Measurements from ENCODE around the gene COL13A1. TPM values are rescaled to one million over a fixed set of nuclear protein-coding genes. Genes with fewer than 3 reads are reported as not detected.

COL13A1 gene
- total RNA-seq, 4 donors from 2014 or later: 0.19 to 6.9 (median 2.4) TPM

DNA sequence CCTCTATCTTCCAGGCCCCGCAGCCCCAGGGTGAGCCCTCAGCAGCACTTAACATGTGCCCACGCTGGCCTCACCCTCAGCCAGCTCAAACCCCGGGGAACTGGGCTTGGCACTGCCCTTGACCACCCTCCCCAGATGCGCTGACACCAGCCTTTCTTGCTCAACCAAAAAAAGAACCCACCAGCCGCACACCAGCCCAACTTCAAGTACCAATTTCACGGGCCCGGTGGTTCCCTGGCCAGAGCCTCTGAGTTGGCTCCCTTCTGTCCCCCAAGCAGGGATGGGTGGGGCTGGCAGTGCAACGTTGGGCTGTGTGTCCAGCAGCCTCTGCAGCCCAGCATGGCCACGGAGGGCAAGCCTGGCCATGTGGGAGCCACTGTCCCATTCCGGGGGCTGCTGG, 96.3 kb downstream of the COL13A1 start:
- TF ChIP-seq POLR2A (IDR thresholded peaks at IDR 0.05): no peak
- TF ChIP-seq, protein P1, sequence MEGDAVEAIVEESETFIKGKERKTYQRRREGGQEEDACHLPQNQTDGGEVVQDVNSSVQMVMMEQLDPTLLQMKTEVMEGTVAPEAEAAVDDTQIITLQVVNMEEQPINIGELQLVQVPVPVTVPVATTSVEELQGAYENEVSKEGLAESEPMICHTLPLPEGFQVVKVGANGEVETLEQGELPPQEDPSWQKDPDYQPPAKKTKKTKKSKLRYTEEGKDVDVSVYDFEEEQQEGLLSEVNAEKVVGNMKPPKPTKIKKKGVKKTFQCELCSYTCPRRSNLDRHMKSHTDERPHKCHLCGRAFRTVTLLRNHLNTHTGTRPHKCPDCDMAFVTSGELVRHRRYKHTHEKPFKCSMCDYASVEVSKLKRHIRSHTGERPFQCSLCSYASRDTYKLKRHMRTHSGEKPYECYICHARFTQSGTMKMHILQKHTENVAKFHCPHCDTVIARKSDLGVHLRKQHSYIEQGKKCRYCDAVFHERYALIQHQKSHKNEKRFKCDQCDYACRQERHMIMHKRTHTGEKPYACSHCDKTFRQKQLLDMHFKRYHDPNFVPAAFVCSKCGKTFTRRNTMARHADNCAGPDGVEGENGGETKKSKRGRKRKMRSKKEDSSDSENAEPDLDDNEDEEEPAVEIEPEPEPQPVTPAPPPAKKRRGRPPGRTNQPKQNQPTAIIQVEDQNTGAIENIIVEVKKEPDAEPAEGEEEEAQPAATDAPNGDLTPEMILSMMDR (IDR thresholded peaks at IDR 0.05 in 4 of 5, conservative IDR thresholded peaks at IDR 0.05 in 1 of 5): no peak

DNA sequence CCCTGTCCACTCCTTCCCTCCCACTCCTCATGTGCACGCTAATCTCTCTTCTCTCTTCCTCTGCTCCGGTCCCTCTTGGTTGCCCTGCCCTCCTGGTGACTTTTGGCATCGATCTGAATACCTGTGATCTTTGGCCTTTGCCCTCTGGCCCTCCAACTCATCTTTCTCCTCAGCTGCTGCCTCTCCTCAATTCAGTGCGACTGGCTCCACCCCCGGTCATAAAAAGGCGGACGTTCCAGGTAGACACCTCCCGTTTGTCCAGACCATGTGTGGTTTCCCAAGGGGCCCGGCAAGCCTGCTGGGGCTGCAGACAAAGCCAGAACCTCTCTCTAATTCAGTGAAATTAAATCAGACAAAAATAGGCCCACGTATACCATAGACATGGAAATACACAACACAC, 96.8 kb downstream of the COL13A1 start:
- no peak for DNase-seq
- Histone ChIP-seq H3K9me3 (no peaks in the 10 kb centered on the region), H3K27ac (peak overlapping the region in 2 of 4 donors; percentile 83 to 88), H3K4me1 (peaks cover 29% of the 10 kb centered on the region in 2 donors), H3K27me3 (no peaks in the 10 kb centered on the region), H3K4me3 (no peak overlapping the region), H3K36me3 (no peaks in the 10 kb centered on the region)
- no peak for TF ChIP-seq POLR2A (IDR thresholded peaks at IDR 0.05)
- TF ChIP-seq, protein P1 (IDR thresholded peaks at IDR 0.05 in 4 of 5, conservative IDR thresholded peaks at IDR 0.05 in 1 of 5): no peak
- in situ Hi-C loops (cut with MboI; ENCODE audit: low sequenced_read_pairs in 4 of 4) (no loop called here), intact Hi-C loops (cut with DNase I; ENCODE audit: low total_unique reads) (no loop called here)
- no peak for ATAC-seq

More for the DNA sequence above, 96.3 kb downstream of the COL13A1 start:
- intact Hi-C loops (cut with DNase I; ENCODE audit: low total_unique reads) (no loop called here), in situ Hi-C loops (cut with MboI; ENCODE audit: low sequenced_read_pairs in 4 of 4) (no loop called here)
- no peak for DNase-seq
- Histone ChIP-seq H3K27ac (no peak overlapping the region), H3K9me3 (no peaks in the 10 kb centered on the region), H3K4me3 (no peak overlapping the region), H3K4me1 (peaks cover 25 to 27% of the 10 kb centered on the region in 2 donors), H3K27me3 (no peaks in the 10 kb centered on the region), H3K36me3 (no peaks in the 10 kb centered on the region)
- no peak for ATAC-seq

DNA sequence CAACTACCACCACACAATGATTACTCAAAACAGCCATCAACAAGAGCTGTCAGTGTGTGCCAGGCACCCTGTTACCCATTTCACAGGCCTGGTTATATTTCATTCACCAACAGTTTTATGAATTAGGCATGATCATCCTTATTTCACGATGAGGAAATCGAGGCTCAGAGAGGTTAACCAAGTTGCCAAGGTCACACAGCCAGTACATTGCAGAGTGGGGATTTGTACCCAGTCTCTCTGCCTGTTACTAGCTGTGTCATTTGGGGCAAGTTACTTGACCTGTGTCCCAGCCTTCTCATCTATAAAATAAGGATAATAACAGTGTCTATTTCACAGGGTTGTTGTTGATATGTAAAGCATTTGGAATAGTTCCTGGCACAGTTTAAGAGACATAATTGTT, 97.2 kb downstream of the COL13A1 start:
- in situ Hi-C loops (cut with MboI; ENCODE audit: low sequenced_read_pairs in 4 of 4): no loop called here
- DNase-seq (no peak), ATAC-seq (no peak)
- H3K9me3 ChIP-seq: no peaks in the 10 kb centered on the region
- intact Hi-C loops (cut with DNase I; ENCODE audit: low total_unique reads): no loop called here
- no peaks in the 10 kb centered on the region for H3K27me3 ChIP-seq
- no peaks in the 10 kb centered on the region for H3K36me3 ChIP-seq
- H3K4me3 ChIP-seq: no peak overlapping the region
- H3K27ac ChIP-seq: peak overlapping the region; percentile 75 to 88 (median 83)
- TF ChIP-seq, protein P1 (IDR thresholded peaks at IDR 0.05 in 4 of 5, conservative IDR thresholded peaks at IDR 0.05 in 1 of 5): no peak
- TF ChIP-seq POLR2A (IDR thresholded peaks at IDR 0.05): no peak
- peaks cover 29% of the 10 kb centered on the region in 2 donors for H3K4me1 ChIP-seq

DNA sequence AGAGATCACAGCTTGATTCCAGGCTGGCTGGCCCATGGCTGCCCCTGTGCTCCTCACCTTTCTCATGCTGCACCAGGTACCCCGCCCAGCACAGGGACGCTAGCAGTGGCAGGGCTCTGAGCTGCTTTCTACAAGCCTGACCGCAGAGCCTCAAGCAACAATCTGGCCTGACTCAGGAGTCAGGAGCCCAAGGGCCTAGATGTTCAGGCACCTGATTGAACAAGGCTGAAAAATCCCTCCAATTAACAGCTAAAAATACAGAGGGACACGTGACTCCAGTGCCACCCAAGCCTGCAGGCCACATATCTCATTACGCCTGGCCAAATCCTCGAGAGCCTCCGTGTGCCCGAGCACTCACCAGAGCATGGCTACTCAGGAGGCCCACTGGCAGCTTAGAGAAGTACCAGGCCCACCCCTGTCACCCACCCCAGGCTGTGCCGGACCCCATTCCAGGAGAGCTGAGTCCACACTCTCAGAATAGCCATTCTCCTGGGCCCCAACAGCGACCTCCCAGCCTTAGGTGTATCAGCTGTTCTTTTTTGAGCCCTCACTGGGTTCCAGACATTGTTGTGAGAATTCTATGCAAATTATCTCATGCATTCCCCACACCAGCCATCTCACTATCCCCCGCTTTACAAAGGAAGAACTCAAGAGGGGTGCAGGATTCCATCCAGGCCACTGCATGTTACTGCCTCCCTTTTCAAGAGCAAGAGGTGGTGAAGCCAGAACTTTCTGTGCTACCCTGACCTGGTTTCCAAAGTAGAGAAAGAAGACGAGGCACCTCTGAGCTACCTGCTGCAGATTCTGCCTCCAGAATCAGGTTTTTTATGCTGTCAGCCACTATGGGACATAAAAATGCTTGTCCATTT, 98.3 kb downstream of the COL13A1 start:
- in situ Hi-C loops (cut with MboI; ENCODE audit: low sequenced_read_pairs in 4 of 4): loop anchor here in 1 of 4 donors (25.0 kb wide), 1 partner anchor 263 kb away; the partner anchor contains the start of gene FAM241B
- intact Hi-C loops (cut with DNase I; ENCODE audit: low total_unique reads): loop anchor here (2.0 to 10.0 kb wide), 4 partner anchors 17 to 235 kb away; partner anchors contain the start of gene AIFM2
- DNase-seq (peak; percentile 61 to 73), ATAC-seq (peak; percentile 49 to 74)
- peaks cover 29% of the 10 kb centered on the region in 2 donors for H3K4me1 ChIP-seq
- H3K27ac ChIP-seq: peak overlapping the region; percentile 75 to 88 (median 83)
- peak; percentile 36 to 52 for TF ChIP-seq POLR2A (IDR thresholded peaks at IDR 0.05)
- TF ChIP-seq, protein P1 (IDR thresholded peaks at IDR 0.05 in 4 of 5, conservative IDR thresholded peaks at IDR 0.05 in 1 of 5): no peak
- no peaks in the 10 kb centered on the region for H3K36me3 ChIP-seq
- H3K27me3 ChIP-seq: no peaks in the 10 kb centered on the region
- H3K4me3 ChIP-seq: no peak overlapping the region
- H3K9me3 ChIP-seq: no peaks in the 10 kb centered on the region
